ENCODE results near the gene MS4A6A.
"Not testable (repeated sequence)": the region's sequence is repeated elsewhere in the genome, so short reads cannot be mapped to it uniquely, and the experiment has no call there.

MS4A6A gene

GRCh38 chr11:60183591-60184205 lies 815 bp upstream of the MS4A6A start:
- DNase-seq (ENCODE audit: low read depth) = no peak

GRCh38 chr11:60175860-60176275 lies 7.0 kb downstream of the MS4A6A start:
- no peak for DNase-seq (ENCODE audit: low read depth)

- no peak for DNase-seq (ENCODE audit: low read depth)
Measured at GRCh38 chr11:60172011-60172410, 10.9 kb downstream of the MS4A6A start.

- DNase-seq (ENCODE audit: low read depth) = no peak
Measured at GRCh38 chr11:60170566-60170965, 12.3 kb downstream of the MS4A6A start.

GRCh38 chr11:60169264-60169915 lies 13.5 kb downstream of the MS4A6A start:
- DNase-seq (ENCODE audit: low read depth) = no peak

GRCh38 chr11:60168306-60168705 lies 14.6 kb downstream of the MS4A6A start:
- DNase-seq (ENCODE audit: low read depth) = no peak

GRCh38 chr11:60165951-60166350 lies 16.9 kb downstream of the MS4A6A start:
- DNase-seq (ENCODE audit: low read depth) = no peak

- DNase-seq (ENCODE audit: low read depth) = no peak
Measured at GRCh38 chr11:60165538-60165937, 17.3 kb downstream of the MS4A6A start.

GRCh38 chr11:60164550-60165075 lies 18.3 kb downstream of the MS4A6A start:
- no peak for DNase-seq (ENCODE audit: low read depth)

GRCh38 chr11:60161766-60162165 lies 21.1 kb downstream of the MS4A6A start:
- no peak for DNase-seq (ENCODE audit: low read depth)

- DNase-seq (ENCODE audit: low read depth) = no peak
Measured at GRCh38 chr11:60161107-60161506, 21.8 kb downstream of the MS4A6A start.

- DNase-seq (ENCODE audit: low read depth) = no peak
Measured at GRCh38 chr11:60159868-60160267, 23.0 kb downstream of the MS4A6A start.

- no peak for DNase-seq (ENCODE audit: low read depth)
Measured at GRCh38 chr11:60159284-60159683, 23.6 kb downstream of the MS4A6A start.

GRCh38 chr11:60158636-60159035 lies 24.2 kb downstream of the MS4A6A start:
- no peak for DNase-seq (ENCODE audit: low read depth)

GRCh38 chr11:60155931-60156330 lies 27.0 kb downstream of the MS4A6A start:
- no peak for DNase-seq (ENCODE audit: low read depth)

GRCh38 chr11:60152727-60153126 lies 30.2 kb downstream of the MS4A6A start:
- DNase-seq (ENCODE audit: low read depth) = not testable (repeated sequence)

GRCh38 chr11:60150279-60150678 lies 32.6 kb downstream of the MS4A6A start:
- DNase-seq (ENCODE audit: low read depth) = no peak

GRCh38 chr11:60145677-60146076 lies 37.2 kb downstream of the MS4A6A start:
- DNase-seq (ENCODE audit: low read depth) = no peak

- DNase-seq (ENCODE audit: low read depth) = no peak
Measured at GRCh38 chr11:60143768-60144167, 39.1 kb downstream of the MS4A6A start.

GRCh38 chr11:60133917-60134316 lies 49.0 kb downstream of the MS4A6A start:
- DNase-seq (ENCODE audit: low read depth) = no peak

GRCh38 chr11:60131912-60132311 lies 51.0 kb downstream of the MS4A6A start:
- DNase-seq (ENCODE audit: low read depth) = no peak

- DNase-seq (ENCODE audit: low read depth) = no peak
Measured at GRCh38 chr11:60130496-60130895, 52.4 kb downstream of the MS4A6A start.

- no peak for DNase-seq (ENCODE audit: low read depth)
Measured at GRCh38 chr11:60129853-60130252, 53.0 kb downstream of the MS4A6A start.

- not testable (repeated sequence) for DNase-seq (ENCODE audit: low read depth)
Measured at GRCh38 chr11:60128866-60129265, 54.0 kb downstream of the MS4A6A start.
